Stimulated activated CD8-positive, alpha-beta memory T cell treated with anti-CD3 and anti-CD28 coated beads, Interleukin-15, amount 100 ng/mL, for 48 hours (primary cell): ENCODE measurements around the gene NUDT13.
A peak's percentile ranks its signal among the peaks of the same experiment; 100 is the strongest.

ENCODE experiments used
- DNase-seq, 2 donors: peaks; one replicate each; pipeline ENCODE4 v3.0.0-alpha.2; 2020; ENCODE audit warnings: low read depth in 2 of 2

The NUDT13 gene

DNA sequence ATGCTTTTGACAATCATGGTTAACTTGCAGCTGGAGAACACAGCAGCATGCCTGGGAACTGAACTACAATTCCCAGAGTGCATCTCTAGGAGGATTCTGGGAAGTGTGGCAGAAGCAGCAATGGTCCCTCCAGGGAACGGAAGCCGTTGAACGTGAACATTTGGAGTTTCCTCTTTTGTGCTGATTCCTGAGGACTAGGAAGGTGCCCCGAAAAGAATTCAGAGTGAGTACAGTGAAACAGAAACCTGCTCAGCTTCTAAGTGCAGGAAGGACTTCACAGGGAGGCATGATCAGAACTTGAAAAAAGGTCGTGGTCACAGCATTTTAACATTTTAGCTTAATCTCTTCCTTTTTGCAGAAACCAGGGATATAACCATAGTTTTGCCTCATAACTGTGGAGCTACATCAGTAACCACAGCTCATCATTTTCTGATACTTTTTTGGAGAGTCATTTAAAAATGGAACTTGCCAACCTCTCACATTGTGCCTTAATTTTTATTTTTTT lies at the start of gene NUDT13:
Gene NUDT13, plus strand, starts transcription at position 111 of the 505 bp plus-strand sequence. CDS start 3,911 bp downstream, outside the sequence.
- peak; percentile 4 to 24 for DNase-seq

GRCh38 chr10:73060738-73061635 lies 49.3 kb upstream of the NUDT13 start:
- no peak for DNase-seq

DNA sequence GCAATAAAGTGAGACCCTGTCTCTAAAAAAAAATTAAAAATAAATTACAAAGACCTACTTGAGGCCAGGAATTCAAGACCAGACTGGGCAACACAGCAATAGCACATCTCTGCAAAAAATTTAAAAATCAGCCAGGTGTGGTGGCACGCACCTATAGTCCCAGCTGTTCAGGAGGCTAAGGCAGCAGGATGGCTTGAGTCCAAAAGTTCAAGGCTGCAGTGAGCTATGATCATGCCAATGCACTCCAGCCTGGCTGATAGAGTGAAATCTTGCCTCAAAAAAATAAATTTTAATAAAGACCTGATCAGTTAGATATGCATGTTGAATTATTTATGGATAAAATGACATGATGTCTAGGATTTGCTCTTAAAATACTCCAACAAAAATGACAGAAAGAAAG lies 48.5 kb upstream of the NUDT13 start:
- no peak for DNase-seq

- no peak for DNase-seq
Measured at GRCh38 chr10:73065441-73065840, 44.8 kb upstream of the NUDT13 start.

- DNase-seq: no peak
Measured at GRCh38 chr10:73073627-73074026, 36.6 kb upstream of the NUDT13 start.

- no peak for DNase-seq
Measured at GRCh38 chr10:73075829-73076228, 34.4 kb upstream of the NUDT13 start.

GRCh38 chr10:73076360-73077183 lies 33.7 kb upstream of the NUDT13 start:
- DNase-seq: no peak

DNA sequence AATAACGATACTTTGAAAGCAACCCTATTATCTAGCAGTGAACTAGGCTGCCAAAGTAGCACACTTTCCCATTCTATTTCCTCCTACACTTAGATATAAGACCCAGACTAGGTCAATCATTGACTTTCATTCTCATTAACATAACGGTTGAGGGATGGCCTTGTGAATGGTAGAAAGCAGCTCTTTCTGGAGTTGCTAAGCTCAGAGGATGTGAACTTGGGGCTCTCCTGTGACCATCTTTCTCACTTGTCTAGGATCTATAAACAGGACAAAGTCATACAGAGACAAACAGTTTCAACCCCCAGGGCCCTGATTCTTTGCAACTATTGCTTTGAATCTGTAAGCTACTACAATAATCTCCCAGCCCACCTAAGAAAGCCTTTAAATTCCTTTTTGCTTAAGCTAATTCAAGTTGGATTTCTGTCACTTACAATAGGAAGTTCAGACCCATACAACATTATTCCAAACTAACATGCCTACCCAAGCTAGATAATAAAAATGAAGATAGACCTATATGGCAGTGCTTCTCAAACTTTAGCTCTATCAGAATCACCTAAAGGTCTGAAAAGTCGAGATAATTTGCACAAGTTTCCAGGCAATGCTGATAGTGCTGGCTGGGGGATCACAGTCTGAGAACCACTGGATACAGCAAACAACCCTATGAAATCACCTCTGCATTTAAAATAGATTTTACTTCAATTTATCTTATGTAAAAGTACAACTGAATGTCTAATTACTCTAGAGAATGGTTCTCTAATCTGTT lies 30.3 kb upstream of the NUDT13 start:
- no peak for DNase-seq

DNA sequence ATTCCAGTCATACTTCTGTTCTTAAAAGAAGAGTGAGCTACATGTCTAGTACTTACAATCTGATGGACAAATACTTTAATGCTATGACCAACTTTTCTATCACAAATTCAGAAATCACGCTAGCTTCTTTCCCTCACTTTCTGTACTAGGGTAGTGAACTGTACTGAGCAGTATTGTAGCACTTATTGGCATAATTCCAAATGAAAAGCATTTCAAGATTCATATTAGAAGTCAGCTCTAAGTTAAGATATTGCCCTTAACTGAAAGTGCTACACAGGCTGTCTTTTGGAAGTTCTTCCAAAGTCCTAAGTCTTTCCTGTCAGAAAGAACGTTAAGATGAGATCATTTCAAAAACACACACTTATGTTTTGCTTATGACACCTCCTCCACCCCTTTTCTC lies 27.0 kb upstream of the NUDT13 start:
- no peak for DNase-seq

DNA sequence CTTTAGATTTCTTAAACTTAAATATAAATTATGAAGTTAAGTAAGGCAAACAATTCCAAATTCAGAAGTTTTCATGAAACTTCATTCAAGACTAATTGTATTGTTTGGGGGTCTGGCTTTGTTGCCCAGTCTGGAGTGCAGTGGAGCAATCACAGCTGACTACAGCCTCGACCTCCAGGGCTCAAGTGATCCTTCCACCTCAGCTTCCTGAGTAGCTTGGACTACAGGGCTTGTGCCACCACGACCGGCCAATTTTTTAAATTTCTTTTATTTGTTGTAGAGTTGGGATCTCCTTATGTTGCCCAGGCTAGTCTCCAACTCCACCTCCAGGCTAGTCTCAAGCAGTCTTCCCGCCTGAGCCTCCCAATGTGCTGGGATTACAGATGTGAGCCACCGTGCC lies 26.0 kb upstream of the NUDT13 start:
- no peak for DNase-seq

GRCh38 chr10:73086816-73087215 lies 23.4 kb upstream of the NUDT13 start:
- no peak for DNase-seq

GRCh38 chr10:73088304-73088703 lies 22.0 kb upstream of the NUDT13 start:
- DNase-seq: no peak

GRCh38 chr10:73092830-73093229 lies 17.4 kb upstream of the NUDT13 start:
- no peak for DNase-seq

DNA sequence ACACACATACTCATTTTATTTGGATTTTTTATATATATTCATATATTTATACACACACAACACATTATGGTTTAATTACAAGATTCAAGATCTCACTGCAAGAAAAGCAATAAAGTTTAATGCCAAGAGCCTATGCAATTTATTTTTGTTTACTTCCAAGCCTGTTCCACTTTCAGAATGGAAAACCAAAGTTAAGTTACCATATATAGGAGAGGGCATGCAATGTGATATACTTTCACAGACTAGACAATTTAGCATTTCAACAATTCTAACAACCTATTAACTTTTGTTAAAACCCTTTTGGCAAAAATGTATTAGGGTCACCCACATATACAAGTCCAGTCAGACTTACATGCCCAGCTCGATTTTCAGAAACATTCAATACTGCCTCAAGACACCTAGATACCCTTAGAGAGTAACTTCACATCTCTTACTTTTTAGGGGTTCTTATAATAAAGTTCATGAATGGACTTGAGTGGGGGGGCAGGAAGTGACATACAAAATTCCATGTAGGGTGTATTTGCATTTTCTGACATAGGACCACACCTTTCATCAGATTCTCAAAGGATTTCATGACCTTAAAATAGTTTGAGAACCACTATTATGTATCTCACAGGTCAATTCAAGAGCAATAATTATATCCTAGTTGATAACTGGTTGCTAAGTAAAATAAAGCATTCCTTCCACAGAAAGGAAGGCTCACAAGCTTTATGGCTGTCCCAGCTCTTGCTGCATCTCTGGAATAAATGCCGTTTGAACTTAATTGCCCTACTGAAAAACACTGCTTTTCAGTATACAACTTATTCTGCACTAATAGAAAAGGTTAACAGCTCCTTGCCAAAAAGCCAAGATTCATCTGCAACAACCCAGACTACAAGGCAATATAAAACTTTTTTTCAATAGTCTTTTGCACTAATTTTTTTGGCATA lies 16.1 kb upstream of the NUDT13 start:
- DNase-seq: no peak

DNA sequence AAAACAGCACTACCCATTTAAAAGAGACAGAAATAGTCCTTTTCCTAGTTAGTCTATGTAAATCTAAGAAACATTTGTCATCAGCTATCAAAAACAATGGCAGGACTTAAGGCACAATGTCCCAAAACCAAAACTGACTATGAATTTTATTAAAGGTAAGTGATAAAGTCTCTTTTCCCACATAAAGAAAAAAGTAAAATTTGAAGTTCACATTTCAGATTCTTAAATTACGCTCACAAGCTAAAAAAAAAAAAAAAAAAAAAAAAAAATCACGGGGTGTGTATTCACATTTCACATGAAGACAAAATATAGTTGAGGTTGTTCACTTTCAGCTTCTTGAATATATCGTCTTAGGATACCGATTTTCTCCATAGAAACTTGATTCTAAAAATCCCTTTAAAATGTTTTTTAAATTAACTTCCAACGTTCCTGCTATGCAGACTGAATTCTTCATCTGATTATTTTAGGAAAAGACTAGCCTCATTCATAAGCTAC lies 15.2 kb upstream of the NUDT13 start:
- DNase-seq: no peak

GRCh38 chr10:73095481-73096021 lies 14.7 kb upstream of the NUDT13 start:
- DNase-seq: no peak

- DNase-seq: peak; percentile 61 to 65
Measured at GRCh38 chr10:73096041-73096448, 14.2 kb upstream of the NUDT13 start.

- DNase-seq: peak; percentile 100
Measured at GRCh38 chr10:73096449-73097304, 13.6 kb upstream of the NUDT13 start, which contains the start of gene P4HA1. P4HA1 (minus strand) TSS chr10:73096866; CDS start chr10:73074883, 21,983 bp downstream.

GRCh38 chr10:73097305-73097670 lies 13.0 kb upstream of the NUDT13 start:
- no peak for DNase-seq
